ENCODE data around the gene MYD88. TPM values are rescaled to one million over a fixed set of nuclear protein-coding genes. Genes with fewer than 3 reads are reported as not detected.

The MYD88 gene
- total and polyA plus RNA-seq, 9 of the 15 experiments (the other 6 are each of a cell fraction or from before 2014, with no cell fraction given): 3.2 to 47.3 (median 27.6) TPM

DNA sequence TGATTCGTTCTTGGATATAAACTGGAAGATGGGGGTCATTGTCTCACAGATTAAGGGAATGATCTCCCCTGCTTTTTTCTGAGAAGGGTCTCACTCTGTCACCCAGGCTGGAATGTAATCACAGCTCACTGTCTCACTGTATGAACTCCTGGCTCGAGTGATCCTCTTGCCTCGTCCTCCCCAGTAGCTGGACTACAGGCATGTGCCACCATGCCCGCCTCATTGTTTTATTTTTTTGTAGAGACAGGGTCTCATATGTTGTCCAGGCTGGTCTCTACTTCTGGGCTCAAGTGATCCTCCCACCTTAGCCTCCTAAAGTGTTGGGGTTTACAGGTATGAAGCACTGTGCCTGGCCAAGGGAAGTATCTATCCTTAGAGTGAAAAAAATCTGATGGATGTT lies 32.3 kb downstream of the MYD88 start:
- 80% methylated on average over 4 of the region's 4 CpGs for WGBS (ENCODE audit: insufficient coverage, low coverage, missing lambda C conversion rate)
- intact Hi-C loops (cut with micrococcal nuclease): no loop called here
- H4K20me1 ChIP-seq (replicated peaks; ENCODE audit: control insufficient read depth, insufficient read depth, low read length): peaks cover 33% of the 10 kb centered on the region

More for the DNA sequence above, 32.3 kb downstream of the MYD88 start:
- Histone ChIP-seq H3K27me3 (ENCODE audit: control insufficient read depth in 2 of 2, insufficient read depth in 2 of 2, low read length in 2 of 2) (no peaks in the 10 kb centered on the region), H3K4me3 (no peak overlapping the region), H3K4me2 (ENCODE audit: insufficient read depth, low read length) (no peak overlapping the region), H3K4me1 (replicated peaks in 1 of 2; ENCODE audit: control insufficient read depth in 2 of 2, insufficient read depth in 2 of 2, low read length in 2 of 2) (peaks cover 9 to 18% of the 10 kb centered on the region in 2 experiments; a peak in 3 of 5 replicates), H3K9me1 (ENCODE audit: control insufficient read depth, insufficient read depth, low read length) (peaks cover 2% of the 10 kb centered on the region), H2AFZ (ENCODE audit: low read depth, low read length) (no peak overlapping the region), H3K27ac (ENCODE audit: extremely low read depth, low read depth, low read length) (no peak overlapping the region), H3K79me2 (ENCODE audit: control insufficient read depth, insufficient read depth, low read length) (peaks cover 99% of the 10 kb centered on the region), H3K9ac (ENCODE audit: insufficient read depth in 1 of 2, low read depth in 2 of 2, low read length in 2 of 2) (no peak overlapping the region), H3K36me3 (ENCODE audit: control insufficient read depth, insufficient read depth, low read length) (peaks cover 23% of the 10 kb centered on the region), H3K9me3 (replicated peaks; ENCODE audit: control insufficient read depth, insufficient read depth, low read depth, low read length) (no peaks in the 10 kb centered on the region)
- BruUV-seq (replicated peaks): no TSS peak
- FAIRE-seq (no peak), ATAC-seq (no peak), DNase-seq (ENCODE audit: extremely low read depth in 1 of 4, low spot score in 3 of 4) (no peak)
- ChIA-PET POLR2A (interaction anchor here (0.7 to 1.1 kb wide), 2 partner anchors 17 to 34 kb away, joined by 3 to 5 read pairs; partner anchors contain the start of gene ACAA1), CTCF (ENCODE audit: low intra/inter-chr PET ratio) (interaction anchor here (0.7 kb wide), 1 partner anchor 28 kb away, joined by 4 read pairs; no protein-coding TSS in a partner anchor)
- in situ Hi-C loops (cut with MboI): no loop called here
- TF ChIP-seq CBFA2T2 (conservative IDR thresholded peaks at IDR 0.05) (no peak), BACH1 (tag; IDR thresholded peaks at IDR 0.05) (no peak), EGR1 (conservative IDR thresholded peaks at IDR 0.05) (no peak), ZNF384 (IDR thresholded peaks at IDR 0.05; ENCODE audit: low read depth, low read length) (no peak), ZNF146 (CRISPR knock-in tag; IDR thresholded peaks at IDR 0.05; ENCODE audit: unreplicated experiment) (no peak), TEAD4 (IDR thresholded peaks at IDR 0.05; ENCODE audit: low read length) (no peak), TEAD4 (CRISPR knock-in tag; IDR thresholded peaks at IDR 0.05; ENCODE audit: borderline replicate concordance) (no peak), CHCHD3 (CRISPR knock-in tag; IDR thresholded peaks at IDR 0.05) (no peak), JUND (IDR thresholded peaks at IDR 0.05; ENCODE audit: borderline replicate concordance, low read depth, low read length) (no peak), JUND (tag; IDR thresholded peaks at IDR 0.05; ENCODE audit: borderline replicate concordance, low read depth, low read length) (no peak), SMC3 (conservative IDR thresholded peaks at IDR 0.05; ENCODE audit: insufficient read depth, low read depth, low read length) (no peak), ZC3H11A (IDR thresholded peaks at IDR 0.05; ENCODE audit: low read depth, low read length) (no peak)
- TF ChIP-seq, protein P1, sequence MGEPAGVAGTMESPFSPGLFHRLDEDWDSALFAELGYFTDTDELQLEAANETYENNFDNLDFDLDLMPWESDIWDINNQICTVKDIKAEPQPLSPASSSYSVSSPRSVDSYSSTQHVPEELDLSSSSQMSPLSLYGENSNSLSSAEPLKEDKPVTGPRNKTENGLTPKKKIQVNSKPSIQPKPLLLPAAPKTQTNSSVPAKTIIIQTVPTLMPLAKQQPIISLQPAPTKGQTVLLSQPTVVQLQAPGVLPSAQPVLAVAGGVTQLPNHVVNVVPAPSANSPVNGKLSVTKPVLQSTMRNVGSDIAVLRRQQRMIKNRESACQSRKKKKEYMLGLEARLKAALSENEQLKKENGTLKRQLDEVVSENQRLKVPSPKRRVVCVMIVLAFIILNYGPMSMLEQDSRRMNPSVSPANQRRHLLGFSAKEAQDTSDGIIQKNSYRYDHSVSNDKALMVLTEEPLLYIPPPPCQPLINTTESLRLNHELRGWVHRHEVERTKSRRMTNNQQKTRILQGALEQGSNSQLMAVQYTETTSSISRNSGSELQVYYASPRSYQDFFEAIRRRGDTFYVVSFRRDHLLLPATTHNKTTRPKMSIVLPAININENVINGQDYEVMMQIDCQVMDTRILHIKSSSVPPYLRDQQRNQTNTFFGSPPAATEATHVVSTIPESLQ (CRISPR knock-in tag; IDR thresholded peaks at IDR 0.05): no peak
